Limb (tissue), 2 donors: Measurements from ENCODE around the gene CLMN.

Source experiments
- DNase-seq, 2 donors: peaks; one replicate each; pipeline ENCODE4 v3.0.0-alpha.2; 2016; ENCODE audit errors: extremely low spot score in 2 of 2

Gene CLMN

DNA sequence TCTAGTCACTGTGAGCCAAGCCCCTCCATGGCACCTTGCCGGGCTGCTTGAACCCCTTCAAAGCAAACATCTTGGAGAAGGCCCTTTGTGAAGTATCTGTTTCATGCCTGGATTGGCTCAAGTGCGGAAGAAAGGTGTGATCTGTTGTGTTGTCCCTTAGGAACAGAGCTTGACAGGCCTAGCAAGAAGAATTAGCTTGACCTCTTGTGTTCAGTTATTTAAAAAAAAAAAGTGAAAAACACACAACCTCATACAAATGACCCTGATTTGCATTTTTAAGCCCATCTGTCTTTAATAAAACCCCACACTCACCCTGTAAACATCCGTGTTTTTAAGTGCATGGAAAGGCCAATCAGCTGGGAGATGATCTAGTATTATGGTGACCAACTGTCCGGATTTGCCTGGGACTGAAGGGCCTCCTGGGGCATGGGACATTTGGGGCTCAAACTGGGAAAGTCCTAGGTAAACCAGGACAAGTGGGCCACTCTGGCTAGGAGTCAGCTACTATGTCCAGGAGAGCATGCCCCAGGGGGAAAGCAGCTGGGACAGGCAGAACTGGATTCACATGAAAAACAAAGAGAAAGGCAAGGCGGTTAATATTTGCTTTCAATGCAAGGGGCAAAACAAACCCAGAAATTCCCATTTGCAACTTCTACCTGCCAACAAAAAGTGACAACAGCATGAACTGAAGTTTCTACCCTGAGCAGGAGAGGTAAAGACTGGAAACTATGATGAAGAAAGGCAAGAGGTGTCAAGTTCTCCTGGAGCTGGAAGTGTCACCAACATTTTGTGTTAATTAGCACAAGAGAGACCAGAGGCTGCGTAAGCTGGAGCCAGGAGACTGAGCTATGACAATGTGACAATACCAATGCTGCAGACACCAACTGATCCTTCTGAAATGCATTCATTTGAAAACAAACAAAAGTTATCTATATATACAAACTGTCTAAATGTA, 78.6 kb downstream of the CLMN start:
- DNase-seq, result no peak

- no peak for DNase-seq
Measured at GRCh38 chr14:95238487-95239298, 81.0 kb downstream of the CLMN start.

DNA sequence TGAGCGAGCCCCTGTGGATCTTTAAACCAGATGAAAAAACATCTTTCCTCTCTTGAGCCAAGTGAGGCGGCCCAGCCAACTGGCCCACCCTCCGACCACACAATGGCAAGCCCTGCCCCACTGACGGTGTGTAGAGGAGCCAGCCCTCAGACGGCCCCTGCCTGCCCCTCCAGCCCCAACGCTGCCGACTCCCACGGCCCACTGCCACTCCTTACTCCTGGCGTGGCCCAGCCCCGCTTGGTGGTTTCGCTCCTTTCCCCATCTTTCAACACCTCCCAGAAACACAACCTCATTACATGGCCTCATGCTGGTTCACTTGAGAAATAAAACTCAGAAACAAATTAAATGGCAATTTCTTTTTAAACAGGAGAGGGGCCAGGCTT, 81.8 kb downstream of the CLMN start:
- DNase-seq, result peak in 1 of 2 donors; percentile 66

DNA sequence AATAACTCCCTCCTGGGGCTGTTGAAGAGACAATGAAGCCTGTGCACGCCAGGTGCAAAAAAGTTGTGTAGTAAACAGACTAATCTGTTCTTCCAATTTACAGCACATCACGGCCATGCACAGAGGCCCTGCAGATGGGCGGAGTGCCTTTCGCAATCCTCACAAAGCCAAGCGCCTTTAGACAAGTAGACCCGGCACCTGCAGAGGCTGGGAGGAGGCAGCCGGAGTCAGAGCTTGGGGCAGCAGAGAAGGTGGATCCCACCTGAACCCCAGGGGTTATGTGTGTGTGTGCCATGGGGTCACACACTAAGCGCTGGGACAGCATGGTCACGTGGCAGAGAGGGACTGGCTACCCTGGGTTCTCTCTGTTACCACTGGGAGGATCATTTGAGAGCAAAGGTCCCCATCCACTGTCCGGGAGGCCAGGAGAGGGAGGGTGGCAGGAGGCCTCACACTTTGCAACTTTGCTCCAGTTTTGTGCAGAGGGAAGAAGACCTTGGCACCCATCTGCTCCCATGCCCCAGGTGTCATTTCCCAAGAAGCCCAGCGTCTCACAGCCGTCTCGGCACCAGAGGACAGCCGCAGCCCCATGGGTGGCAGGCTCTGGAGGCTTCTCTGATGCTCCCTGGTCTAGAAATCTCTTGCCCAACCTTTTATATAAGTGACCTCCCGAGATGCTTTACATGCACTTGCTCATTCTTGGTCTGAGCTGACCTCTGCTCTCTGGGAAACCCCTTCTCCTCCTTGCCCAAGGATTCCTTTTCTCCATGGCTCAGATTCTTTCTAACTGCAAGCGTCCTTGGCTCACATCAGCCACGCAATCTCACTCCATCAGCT, 82.4 kb downstream of the CLMN start:
- DNase-seq, result no peak

GRCh38 chr14:95236221-95236620, 83.5 kb downstream of the CLMN start:
- no peak for DNase-seq

DNA sequence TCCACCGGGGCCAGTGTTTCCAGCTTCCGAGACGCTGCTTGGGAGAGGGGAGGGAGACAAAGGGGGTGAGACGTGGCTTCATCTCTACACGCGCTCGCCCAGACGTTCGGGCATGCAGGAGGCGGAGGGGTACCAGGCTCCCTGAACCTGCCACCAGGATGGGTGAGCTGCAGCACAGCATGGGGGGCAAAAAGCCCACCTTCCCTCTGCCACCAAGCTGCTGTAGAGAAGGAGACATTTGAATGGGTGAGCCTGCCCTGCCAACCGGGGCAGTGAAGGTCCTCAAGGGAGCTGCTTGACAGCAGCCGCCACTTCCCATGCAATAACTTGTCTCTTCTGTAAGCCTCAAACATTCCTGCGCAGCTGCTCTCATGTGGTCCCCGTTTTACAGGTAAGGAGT, 83.9 kb downstream of the CLMN start:
- DNase-seq, result no peak

GRCh38 chr14:95235351-95235750, 84.4 kb downstream of the CLMN start:
- DNase-seq, result no peak

DNA sequence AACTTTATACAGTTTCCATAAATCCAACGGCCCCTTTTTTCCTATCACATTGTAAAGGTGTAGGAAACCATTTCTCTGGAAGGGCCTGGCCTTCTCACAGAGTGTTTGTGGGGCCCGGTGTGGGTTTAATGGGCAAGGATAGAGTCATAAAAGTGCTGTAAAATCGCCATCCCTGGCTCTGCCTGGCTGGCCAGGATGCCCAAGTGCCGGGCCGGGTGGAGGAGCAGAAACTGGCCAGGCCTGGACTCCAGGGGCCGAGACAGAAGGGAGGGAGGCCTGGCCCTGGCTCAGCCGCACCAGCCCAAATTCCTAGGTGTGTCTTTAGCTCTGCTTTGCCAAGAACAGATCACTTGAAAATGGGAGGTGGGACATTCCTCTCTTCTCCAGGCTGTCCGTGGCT, 85.3 kb downstream of the CLMN start:
- no peak for DNase-seq

DNA sequence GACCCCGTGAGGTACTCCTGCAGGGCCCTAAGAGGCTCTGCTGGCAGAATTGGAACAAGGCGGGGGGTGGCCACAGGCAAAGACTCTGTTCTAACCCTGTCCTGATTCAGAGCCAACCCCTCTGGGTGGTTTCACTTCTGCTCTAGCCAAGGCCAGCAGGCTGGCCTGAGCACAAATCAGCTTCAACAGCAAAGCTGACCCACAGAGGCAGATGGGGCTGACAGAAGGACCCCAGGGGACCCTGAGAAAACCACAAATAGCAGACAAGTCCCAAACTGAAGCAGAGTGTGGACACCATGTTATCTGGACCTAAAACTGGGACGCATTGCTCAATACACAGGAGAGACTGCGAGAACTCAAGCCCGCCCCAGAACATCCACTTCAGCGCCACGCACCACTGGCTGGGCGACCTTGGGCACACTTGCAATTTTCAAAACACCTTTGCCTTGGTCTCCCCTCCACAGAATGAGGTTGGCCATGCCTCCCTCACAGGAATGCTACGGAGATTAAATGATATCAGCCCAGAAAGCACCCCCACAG, 85.9 kb downstream of the CLMN start:
- DNase-seq, result no peak

- no peak for DNase-seq
Measured at GRCh38 chr14:95232894-95233584, 86.7 kb downstream of the CLMN start.

DNA sequence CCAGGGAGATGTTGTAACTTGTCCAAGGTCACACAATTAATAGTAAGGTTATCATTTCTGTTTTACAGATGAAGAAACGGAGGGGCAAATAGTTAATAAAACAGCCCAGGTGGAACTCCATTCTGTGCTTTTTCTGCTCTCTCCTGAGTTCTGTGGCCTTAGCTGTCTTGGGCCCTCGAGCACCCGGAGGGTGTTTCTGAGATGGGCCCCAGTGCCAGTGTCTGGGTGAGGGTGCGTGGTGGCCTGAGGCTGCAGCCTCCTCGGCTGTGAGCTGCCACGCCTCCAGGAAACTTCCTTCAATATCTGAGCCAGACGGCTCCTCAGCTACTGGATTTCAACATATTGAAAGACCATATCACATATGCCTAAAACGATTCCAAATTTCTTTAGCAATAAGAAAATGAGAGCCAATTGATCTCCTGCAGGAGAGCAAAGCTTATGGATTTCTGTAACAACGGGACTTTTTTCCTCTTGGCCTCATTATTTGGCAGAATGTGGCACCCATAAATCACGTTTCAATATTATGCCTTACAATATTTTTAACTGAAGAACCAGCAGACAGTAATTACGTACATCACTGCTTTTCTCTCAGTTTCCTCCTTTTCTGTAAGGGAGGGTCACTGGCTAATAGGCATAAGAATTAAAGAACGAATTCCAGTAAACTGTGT, 87.6 kb downstream of the CLMN start:
- no peak for DNase-seq

GRCh38 chr14:95229749-95230148, 90.0 kb downstream of the CLMN start:
- no peak for DNase-seq

DNA sequence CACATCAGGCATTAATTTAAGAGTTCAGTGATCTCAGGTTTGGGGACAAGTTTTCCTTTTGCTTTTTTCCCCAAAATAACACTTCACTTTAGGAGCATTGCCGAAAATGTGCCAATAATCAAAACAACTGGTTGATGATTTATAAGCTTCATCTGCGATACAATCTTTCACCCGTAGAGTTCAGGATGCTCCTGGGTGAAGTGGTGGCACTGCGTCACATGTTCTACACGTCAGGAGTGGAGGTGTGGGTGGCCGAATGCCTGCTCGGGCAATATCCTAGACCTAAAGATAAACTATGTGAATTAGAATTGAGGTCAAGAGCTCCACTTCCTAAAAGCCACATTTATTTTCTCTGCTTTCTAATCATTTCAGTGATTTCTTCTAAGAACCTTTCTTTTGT, 91.5 kb downstream of the CLMN start:
- no peak for DNase-seq

DNA sequence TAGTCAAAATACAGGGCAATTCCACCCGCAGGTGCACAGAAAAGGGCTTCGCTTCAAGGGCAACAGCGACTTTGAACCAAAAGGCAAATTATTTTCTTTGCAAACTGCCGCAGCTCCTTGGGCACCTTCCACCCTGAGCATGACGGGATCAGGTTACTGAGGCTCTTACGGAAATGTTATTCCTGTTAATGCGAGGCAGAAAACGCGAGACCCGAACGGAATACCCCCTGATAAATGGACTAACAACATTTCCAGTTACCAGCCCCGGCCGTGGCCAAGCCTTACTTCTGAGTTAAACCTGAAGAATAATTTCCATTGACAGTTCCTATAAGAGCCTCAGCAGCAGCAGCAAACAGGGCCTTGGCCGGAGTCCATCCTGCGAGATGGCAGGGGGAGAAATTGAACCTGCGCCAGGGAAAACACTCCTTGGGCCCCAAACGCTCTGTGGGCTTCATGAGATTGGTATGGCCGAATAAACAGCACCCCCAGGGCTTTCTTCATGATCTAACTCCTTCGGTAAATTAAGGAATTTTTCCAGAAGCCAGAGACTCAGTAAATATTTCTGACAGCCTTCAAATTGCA, 92.3 kb downstream of the CLMN start:
- peak; percentile 60 to 79 for DNase-seq

DNA sequence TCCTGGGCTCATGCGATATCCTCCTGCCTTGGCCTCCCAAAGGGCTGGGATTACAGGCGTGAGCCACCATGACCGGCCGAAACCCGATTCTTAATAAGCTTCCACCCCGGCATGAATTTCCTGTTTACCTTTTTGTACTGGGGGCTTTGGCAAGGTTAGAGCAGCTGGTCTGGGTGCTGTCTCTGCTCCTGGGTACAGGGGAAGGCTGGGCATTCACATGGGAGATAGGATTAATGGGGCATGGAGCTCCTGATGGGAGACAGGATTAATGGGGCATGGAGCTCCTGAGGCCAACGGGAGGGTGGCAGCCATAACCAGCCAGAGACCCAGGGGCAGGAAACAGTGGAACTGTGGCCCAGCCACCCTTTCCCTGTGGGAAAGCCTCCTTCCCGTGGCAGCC, 92.9 kb downstream of the CLMN start:
- no peak for DNase-seq

- no peak for DNase-seq
Measured at GRCh38 chr14:95225251-95225887, 94.3 kb downstream of the CLMN start.

DNA sequence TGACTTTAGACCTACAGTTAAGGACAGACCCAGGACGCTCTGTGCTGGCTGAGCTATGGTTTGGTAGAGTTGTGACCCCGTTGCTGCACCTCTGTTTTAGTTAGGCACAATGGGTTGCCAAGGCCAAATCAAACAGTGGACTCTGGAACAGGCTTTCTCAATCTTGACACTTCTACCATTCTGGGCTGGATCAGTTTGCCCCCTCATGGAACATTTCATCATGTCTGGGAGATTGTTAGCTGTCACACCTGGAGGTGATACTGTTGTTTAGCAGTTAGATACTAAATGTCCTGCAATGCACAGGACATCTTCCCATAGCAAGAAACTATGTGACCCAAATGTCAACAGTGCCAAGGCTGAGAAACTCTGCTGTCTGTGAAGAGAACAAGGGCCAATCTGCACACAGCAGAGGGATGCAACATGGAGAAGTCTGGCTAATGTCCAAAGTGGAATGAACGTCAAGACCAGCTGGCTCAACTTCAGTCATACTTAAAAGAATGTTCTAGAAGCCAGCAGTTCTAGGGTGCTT, 96.8 kb downstream of the CLMN start:
- DNase-seq, result peak in 1 of 2 donors; percentile 52

DNA sequence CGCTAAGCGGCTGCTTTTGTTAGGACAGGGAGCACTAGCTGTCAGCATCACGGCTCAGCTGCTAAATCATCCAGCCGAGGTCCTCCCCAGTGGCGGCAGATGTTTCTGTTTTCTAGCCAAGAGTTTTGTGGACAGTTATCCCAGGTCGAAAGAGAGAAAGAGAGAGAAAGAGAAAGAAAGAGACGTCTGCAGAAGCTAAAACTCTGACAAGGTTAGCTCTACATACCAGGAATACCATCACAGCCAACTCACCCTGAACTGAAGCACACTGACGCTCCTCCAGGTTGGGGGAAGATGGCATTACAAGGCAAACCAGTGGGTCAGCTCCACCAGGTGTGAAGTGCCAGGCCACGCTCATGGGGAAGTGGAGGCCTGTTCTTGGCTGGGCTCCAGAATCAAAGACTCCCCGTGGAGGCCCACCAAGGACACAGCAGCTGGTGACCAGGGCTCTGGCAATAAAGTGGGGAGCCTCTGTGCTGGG, 97.5 kb downstream of the CLMN start:
- DNase-seq, result peak; percentile 61 to 70

DNA sequence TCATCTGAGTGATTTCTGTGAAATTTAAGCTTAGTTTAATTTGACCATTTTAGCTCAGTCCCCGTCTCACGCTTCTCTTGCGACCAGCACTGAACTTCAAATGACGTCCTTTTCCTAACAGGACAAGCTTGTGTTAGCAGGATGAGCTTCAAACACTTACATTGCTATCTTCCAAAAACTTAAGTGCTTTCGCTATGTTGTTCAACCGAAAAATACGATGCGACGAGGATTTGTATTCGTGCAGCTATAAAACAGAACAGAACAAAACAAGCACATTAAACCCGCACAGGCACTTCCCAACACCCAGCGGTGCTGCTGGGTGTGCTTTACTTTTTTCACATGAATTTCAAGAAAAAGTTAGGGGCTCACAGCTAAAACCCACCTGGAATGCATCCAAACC, 98.2 kb downstream of the CLMN start:
- no peak for DNase-seq
